Inferior parietal cortex (tissue), 1 donor: Measurements from ENCODE around the gene TPI1.
"Not testable (repeated sequence)": the region's sequence is repeated elsewhere in the genome, so short reads cannot be mapped to it uniquely, and the experiment has no call there.

Experiments
- DNase-seq: peaks from one replicate; pipeline ENCODE4 v3.0.0-alpha.2; 2016; ENCODE audit errors: extremely low spot score

The TPI1 gene

DNA sequence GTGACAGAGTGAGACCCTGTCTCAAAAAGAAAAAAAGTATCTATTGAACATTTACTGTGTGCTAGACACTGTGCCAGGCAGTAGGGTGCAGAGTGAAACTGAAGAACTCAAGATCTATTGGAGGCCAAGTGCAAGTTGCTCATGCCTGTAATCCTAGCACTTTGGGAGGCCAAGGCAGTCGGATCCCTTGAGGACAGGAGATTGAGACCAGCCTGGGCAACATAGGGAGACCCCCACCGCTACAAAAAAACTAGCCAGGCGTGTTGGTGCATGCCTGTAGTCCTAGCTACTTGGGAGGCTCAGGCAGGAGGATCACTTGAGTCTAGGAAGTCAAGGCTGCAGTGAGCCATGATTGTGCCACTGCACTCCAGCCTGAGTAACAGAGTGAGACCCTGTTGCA, 25.4 kb downstream of the TPI1 start:
- not testable (repeated sequence) for DNase-seq

DNA sequence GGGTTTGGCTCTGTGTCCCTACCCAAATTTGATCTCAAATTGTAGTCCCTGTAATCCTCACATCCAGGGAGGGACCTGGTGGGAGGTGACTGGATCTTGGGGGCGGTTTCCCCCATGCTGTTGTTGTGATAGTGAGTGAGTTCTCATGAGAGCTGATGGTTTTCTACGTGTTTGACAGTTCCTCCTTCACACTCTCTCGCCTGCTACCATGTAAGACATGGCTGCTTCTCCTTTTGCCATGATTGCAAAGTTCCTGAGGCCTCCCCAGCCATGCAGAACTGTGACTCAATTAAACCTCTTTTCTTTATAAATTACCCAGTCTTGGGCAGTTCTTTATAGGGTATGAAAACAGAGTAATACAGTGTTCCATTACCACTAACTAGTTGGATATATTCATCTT, 27.0 kb downstream of the TPI1 start:
- DNase-seq = no peak

DNA sequence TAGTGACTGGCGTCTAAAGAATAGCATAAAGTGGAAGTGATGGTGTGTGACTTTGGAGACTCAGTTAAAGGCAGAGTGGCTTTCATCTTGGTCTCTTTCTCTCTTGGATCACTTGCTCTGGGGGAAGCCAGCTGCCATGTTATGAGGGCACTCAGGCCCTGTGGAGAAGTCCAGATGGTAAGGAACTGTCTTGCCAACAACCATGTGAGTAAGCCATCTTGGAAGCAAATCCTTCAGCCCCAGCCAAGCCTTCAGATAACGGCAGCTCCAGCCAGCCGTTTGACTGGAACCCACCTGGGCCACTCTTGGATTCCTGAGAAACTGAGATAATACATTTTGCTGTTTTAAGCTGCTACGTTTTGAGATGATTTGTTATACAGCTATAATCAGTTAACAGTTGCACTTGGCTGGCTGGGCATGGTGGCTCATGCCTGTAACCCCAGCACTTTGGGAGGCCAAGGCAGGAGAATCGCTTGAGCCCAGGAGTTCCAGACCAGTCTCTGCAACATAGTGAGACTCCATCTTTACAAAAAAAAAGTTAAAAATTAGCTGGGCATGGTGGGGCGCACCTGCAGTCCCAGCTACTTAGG, 29.6 kb downstream of the TPI1 start:
- DNase-seq = no peak

DNA sequence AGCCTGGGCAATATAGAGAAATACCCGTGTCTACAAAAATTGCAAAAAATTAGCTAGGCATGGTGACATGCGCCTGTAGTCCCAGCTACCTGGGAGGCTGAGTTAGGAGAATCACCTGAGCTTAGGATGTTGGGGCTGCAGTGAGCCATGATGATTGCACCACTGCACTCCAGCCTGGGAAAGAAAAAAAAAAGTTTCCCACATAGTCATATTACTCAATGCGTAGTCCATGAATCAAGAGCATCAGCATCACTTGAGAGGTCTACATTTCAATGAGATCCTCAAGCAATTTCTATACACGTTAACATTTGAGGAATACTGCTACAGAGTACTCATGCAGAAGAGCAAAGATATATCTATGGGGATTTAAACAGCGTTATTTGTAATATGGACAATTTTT, 32.1 kb downstream of the TPI1 start:
- DNase-seq = no peak

DNA sequence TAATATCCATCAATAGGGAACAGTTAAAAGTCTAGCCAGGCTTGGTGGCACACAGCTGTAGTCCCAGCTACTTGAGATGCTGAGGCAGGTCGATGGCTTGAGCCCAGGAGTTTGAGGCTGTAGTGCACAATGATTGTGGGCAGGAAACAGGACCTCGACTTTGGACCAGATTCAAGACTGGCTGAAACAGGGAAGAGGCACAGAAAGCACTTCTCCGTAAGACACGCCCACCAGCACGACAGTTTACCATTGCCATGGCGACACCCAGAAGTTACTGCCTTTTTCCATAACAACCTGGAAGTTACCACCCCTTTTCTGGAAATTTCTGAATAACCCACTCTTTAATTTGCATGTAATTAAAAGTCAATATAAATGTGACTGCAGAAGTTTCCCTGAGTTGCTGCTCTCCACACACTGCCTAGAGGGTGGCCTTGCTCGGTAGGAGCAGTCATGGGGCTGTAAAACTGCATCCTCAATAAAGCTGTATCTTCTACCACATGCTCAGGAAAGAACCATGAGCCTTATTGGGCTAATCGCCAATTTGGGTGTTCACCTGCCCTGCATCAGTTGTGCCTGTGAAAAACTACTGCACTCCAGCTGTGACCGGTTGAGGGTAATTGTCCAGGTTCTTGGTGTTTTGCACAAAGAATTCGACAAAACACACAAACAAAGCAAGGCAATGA, 32.6 kb downstream of the TPI1 start:
- DNase-seq = no peak

DNA sequence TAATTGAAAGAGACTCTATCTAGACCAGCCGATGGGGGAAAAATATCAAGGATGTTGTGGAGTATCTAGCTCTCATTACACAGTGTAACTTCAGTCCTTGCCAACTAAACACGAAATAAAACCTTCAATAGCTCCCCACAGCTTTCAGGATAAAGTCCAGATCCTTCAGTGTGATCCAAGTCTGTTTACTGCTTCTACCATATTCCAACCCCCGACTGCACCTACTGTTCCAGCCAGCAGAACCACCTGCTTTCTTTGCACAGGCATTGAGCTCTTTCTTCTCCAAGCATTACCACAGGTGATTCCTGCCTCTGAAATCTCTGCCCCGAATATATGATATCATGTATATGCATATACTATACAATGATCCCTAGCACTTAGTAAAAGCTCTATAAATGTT, 35.1 kb downstream of the TPI1 start:
- no peak for DNase-seq

DNA sequence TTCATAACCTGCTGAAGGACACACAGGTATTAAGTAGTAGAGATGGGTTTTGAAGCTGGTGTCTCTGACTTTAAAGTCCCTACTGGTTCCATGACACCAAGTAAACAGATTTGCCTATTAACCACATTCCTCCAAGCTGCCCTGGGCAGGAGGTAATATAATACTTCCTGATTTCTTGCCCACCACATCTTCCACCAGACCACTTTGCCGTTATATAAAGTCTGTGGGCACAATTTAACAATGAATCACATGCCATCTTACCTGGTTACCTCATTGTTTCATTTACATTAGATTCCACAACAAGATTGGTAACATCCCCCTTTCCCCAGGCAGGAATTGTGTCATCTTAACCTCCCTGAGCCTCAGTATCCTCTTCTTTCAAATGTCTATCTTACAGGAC, 36.4 kb downstream of the TPI1 start:
- DNase-seq = no peak

DNA sequence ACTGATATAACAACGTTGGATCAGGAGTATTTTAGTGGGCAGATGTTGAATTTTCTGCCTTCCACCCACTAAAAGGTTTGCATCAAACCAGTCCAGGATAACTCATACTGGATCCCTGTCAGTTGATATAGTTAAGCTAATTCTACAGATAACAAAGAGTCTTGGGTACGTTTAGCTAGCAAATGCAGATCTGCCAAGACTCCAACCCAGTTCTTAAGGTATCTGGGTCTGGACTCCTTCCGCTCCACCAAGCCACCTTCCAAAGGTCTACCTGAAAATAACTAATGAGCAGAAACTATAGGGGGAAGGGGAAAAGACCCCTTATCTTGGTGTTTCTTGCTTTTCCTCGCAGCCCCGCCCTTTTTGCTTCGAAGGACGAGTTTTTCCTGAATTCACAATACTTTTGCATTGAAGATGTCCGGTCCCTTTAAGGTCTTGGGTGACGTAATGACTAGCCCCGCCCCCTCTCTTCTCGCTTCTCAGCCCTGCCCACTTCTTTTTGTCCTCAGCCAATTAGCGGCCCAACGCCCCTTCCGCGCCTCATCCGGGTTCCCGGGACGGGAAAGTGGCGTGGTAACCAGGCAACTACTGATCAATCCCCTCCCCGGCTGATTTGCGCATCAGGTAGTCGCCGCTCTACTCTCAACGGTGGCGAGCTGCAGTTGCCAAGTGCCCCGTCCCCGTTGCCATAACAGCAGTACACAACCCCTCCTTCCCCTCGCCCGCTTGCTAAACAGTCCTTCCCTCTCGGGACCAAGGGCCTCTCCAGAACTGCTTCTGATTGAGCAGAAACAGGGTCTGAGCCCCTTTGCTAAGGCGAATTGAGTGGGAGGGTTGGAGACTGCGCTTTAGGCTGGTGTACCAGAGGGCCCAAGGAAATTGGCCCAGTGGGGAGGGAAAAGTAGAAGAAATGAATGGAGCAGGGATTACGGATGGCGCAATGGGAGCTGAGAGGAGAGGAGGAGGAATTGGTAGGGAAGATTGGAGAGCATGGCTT, 37.2 kb downstream of the TPI1 start, which contains the start of gene LRRC23:
LRRC23 (plus strand) TSS at position 543 of the 997 bp plus-strand sequence. CDS start 812 bp downstream, outside the sequence.
- DNase-seq = peak; percentile 95

DNA sequence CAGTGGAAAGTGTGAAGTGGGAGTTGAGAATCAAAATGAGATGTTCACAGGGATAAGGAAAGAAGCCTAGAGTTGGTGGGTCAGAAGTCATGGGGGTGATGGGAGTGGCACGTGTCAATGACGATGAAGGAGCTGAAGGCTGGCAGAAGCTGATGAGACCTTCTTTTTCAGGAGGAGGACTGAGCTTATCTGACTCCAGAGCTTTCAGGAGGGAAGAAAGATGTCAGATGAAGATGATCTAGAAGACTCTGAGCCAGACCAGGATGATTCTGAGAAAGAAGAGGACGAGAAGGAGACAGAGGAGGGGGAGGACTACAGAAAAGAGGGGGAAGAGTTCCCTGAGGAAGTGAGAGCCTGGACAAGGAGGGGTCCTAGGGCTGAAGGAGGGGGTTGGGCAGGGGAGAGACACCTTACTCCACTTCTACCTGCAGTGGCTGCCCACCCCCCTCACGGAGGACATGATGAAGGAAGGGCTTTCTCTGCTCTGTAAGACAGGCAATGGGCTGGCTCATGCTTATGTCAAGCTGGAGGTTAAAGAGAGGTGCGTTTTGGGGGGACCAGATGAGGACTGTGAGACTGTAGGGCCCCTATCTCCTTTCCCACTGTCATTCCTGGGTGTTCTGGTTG, 38.2 kb downstream of the TPI1 start:
- no peak for DNase-seq

DNA sequence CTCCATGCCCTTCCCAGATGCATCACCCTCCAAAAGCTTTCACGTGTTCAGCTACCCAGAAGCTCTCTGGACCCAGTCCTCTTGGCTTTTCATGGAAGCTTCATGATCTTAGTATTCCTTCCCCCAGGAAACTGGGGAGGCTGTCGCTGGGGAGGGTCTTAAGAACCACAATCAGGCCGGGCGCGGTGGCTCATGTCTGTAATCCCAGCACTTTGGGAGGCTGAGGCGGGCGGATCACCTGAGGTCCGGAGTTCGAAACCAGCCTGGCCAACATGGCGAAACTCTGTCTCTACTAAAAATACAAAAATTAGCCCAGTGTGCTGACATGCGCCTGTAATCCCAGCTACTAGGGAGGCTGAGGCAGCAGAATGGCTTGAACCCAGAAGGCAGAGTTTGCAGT, 40.8 kb downstream of the TPI1 start:
- not testable (repeated sequence) for DNase-seq

DNA sequence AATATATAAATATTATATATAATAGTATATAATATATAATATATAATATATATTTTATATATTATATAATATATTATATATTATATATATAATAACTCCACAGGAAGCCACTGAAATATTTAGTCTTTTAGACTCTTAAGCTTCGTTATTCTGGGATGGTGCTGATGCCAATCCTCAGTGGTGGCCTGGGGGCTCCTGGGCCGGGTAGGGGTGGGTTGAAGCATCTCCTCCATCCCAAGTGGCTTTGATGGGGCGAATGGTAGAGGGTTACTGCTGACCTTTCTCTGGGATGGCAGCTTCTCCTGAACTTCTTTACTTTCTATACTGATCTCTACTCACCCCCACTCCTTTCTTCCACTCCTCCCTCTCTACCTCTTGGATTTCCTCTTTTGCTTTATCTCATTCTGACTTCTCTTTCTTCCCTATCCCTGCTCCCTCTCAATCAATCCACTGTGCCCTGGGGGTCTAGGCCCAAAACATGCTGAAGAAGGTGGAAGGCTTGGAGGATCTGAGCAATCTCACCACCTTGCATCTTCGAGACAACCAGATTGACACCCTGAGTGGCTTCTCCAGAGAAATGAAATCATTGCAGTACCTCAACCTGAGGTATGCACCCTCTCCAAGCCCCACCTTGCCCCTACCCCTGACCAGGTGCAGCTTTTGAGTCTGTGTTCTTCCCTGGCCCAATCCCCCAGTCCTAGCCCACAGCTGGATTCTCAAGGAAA, 42.3 kb downstream of the TPI1 start:
- no peak for DNase-seq

DNA sequence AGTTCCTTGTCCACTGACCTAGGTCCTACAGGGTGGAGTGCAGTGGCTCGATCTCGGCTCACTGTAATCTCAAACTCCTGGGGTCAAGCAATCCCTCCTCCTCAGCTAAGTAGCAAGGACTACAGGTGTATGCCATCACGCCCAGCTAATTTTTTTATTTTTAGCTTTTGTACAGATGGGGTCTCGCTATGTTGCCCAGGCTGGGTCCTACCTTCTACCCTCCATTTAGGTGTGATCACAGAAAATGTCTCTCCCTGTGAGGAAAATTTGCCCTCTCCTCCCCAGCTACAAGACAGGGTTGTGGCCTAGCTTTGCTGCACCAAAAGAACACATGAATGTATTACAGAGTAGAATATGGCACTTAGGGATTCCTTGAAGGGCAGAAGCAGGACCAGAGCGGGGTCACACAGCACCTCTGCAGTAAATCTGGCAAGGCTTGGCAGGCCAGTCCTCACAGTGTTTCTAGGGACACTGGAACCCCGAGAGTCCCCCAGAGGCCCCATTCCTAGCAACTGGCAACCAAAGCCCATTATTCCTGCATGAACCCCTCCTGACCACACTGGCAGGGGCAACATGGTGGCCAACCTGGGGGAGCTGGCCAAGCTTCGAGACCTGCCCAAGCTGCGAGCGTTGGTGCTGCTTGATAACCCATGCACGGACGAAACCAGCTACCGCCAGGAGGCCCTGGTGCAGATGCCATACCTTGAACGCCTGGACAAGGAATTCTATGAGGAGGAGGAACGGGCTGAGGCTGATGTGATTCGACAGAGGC, 45.0 kb downstream of the TPI1 start:
- DNase-seq = no peak

DNA sequence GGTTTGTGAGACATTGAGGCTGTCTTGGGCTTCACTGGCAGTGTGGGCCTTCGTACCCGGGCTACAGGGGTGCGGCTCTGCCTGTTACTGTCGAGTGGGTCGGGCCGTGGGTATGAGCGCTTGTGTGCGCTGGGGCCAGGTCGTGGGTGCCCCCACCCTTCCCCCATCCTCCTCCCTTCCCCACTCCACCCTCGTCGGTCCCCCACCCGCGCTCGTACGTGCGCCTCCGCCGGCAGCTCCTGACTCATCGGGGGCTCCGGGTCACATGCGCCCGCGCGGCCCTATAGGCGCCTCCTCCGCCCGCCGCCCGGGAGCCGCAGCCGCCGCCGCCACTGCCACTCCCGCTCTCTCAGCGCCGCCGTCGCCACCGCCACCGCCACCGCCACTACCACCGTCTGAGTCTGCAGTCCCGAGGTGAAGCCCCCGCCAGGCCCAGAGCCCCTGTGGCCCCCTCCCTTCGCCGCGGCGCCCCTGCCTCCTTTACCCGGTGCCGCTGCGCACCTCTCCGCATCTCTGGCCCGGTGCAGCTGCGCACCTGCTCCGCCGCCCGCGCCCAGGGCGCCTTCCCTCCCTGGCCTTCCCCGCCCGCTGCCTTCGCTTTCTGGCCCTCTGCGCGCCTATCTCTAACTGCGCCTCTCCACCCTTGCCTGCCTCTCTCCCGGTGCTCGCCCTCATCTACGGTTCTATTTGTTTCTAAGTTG, 47.1 kb downstream of the TPI1 start, which contains the start of gene ENO2:
ENO2 (plus strand) TSS at position 335 of the 701 bp plus-strand sequence. CDS start 1,253 bp downstream, outside the sequence.
- DNase-seq = peak; percentile 58

DNA sequence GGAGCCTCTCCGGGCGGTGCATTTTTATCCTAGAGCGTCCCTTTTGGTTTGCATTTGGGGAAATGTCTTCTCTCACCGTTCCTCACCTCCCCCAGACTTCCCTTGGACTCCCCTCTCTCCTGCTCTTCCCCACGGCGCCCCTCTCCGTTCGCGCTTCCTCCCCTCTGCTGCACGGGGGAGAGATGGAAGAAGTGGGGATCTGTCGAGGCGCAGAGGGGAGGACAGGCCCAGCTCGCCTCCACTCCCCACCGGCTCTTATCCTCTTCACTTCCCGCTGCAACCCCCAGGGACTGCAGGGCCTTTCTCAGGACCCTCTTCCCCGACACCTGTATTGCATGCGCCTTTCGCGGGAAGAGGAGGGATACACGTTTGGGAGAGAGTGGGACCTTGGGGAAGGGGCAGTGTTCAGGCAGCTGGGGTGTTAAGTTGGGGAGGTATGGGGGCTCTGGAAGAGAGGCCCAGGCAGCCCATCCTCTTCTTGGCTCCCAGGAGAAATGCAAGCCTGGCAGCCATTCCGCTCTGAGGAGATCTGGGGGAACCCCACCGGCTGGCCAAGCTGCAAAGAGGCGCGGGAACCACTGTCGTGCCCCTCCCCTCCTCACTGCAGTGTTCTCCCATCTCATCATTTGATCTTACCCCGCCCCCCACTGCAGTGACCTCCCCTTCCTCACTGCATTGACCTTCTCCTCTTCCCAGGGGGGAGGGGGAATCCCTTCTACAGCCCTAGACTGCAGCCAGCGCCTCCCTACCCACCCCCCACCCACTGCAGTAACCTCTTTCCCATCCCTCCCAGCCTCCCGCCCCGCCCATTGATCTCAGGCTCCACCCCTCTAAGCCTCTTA, 47.8 kb downstream of the TPI1 start:
- DNase-seq = no peak

DNA sequence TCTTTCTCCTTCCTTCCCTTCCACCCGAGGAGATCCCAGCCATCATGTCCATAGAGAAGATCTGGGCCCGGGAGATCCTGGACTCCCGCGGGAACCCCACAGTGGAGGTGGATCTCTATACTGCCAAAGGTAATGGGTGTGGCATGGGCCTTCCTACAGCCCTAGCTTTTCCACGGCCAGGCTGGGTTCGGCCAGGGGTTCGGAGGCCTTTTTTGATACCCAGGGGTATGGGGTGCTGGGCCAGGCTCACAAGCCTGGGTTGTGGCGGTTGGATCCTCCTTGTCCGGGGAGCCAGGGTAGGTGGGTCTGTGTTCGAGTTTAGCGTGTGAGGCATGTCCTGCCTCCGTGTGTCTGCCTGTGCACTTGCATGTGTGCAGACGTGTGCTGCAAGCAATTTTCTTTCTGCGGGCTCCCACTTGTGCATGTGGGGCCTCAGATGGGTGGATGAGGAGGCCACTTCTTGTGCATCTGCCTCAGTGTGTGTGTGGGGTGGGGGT, 48.5 kb downstream of the TPI1 start:
- no peak for DNase-seq

DNA sequence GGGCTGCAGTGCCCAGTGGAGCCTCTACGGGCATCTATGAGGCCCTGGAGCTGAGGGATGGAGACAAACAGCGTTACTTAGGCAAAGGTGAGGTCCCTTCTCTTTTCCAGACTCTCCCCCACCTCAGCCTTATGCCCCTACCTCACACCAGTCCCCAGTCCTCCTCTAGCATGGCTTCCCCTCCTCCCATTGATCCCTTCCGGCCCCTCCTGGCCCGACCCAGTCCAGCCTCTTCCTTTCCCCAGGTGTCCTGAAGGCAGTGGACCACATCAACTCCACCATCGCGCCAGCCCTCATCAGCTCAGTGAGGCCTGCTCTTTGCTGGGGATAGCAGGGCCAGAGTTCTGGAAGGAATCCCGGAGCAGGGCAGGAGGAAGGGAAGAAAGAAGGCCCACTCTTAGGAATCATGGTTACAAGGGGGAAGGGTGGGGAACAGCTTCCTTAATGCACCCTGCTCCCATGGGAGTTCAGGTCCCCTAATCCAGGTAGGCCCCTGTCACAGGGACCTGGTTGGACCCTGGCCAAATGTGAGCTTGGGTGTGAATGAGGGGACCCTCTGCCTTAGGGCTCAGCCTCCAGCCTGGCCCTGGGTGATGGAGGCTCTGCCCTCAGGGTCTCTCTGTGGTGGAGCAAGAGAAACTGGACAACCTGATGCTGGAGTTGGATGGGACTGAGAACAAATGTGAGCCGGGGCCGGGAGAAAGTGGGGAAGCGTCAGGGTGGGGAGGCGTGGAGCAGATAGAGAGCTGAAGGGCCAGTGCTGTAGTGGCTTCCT, 49.3 kb downstream of the TPI1 start:
- DNase-seq = no peak

DNA sequence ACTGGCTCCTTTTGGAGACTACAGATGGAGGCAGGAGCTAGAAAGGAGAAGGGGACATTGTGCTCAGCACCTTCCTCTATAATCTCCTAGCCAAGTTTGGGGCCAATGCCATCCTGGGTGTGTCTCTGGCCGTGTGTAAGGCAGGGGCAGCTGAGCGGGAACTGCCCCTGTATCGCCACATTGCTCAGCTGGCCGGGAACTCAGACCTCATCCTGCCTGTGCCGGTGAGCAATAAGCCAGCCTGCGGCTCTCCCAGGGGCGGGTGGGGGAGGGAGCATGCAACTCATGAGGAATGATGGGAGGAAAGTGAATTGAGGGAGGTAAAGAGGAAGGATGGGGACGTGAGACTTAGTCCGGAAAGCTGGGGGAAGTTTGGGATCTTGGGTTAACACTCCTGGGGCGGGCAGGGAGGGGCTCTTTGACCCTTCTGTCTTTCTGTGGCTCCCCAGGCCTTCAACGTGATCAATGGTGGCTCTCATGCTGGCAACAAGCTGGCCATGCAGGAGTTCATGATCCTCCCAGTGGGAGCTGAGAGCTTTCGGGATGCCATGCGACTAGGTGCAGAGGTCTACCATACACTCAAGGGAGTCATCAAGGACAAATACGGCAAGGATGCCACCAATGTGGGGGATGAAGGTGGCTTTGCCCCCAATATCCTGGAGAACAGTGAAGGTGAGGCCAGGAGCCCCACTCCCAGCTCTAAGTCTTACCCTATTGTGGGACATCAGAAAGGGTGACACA, 50.3 kb downstream of the TPI1 start:
- no peak for DNase-seq
